ENCODE results near the gene TNFAIP3.

TNFAIP3 gene

DNA sequence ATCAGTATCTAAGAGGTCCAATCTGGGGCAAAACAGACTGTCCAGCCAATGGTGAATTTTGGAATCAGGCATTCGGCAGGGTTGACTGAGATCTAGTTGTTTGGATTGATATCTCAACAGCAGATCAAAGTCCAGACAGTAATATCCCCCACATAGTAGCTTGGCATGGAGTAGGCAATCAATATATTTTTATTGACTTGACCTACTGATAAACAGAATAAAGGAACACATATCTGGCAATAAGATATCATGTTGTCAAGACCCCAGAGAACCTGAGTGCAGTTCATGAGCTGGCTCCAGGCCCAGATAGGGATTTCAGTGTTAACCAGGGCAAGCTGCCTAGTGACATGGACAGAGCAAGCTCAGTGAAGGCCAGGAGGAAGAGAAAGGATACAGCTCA, 34.4 kb downstream of the TNFAIP3 start:
- no peak for DNase-seq (ENCODE audit: low read depth in 3 of 3, low spot score in 1 of 3)

GRCh38 chr6:137902699-137903098, 35.6 kb downstream of the TNFAIP3 start:
- DNase-seq (ENCODE audit: low read depth in 3 of 3, low spot score in 1 of 3): no peak

GRCh38 chr6:137903274-137903932, 36.3 kb downstream of the TNFAIP3 start:
- DNase-seq (ENCODE audit: low read depth in 3 of 3, low spot score in 1 of 3): no peak

DNA sequence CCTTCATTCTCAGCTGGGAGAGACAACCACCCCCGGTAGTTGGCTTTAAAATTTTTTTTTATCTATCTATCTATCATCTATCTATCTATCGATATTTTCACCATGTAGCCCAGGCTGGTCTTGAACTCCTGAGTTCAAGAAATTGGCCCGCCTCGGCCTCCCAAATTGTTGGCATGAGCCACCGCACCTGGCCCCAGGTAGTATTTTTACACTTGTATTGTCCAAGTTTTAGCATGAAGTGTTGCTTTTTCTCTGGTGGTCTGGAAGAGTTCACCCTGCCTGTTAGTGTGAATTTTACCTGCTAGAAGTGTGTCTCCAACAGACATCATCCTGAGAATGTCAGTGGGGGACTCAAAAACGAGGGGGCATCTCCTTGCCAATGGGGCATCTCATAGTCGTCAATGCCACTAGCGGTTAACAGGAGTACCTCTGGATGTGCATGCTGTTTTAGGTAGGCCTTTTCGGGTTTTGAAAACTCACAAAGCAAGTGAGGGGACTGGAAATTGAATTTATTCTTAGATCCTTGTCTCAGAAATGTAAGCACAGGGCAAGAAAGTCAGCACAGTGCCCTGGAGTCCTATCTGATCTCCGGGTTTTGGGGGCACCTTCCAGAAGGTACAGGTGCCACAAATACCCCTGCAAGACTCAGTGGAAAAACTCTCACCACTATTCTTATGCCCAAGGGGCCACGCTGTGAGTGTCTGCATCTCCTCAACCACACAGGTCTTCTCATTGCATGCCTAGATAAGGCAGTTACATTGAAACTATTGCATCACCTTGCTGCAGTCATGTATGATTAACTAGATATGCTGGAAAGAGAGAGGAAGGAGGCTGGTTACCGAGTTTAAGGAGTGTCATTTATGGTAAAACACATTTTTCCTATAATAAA, 37.1 kb downstream of the TNFAIP3 start:
- DNase-seq (ENCODE audit: low read depth in 3 of 3, low spot score in 1 of 3): peak in 1 of 3 donors; percentile 15

GRCh38 chr6:137904822-137905617, 38.0 kb downstream of the TNFAIP3 start:
- DNase-seq (ENCODE audit: low read depth in 3 of 3, low spot score in 1 of 3): peak in 2 of 3 donors; percentile 33 to 71

DNA sequence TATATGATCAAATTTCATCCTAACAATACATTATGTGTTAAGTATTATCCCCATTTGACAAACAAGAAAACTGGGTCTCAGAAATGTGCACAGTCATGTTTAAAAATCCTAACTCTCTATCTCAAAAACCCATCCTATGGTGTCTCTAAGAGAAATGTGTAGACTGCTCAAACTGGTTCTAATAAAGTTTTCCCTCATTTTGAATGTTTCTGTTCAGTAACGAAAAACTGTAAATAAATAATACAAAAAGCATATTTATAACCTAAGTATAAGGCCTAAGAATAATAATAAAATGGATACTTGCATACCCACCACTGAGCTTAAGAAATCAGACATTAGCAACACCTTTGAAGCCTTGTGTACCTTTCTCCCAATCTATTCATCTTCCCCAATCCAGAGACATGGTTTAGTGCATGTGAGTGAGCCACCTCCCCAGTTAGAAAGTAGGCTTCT, 39.0 kb downstream of the TNFAIP3 start:
- DNase-seq (ENCODE audit: low read depth in 3 of 3, low spot score in 1 of 3): no peak

DNA sequence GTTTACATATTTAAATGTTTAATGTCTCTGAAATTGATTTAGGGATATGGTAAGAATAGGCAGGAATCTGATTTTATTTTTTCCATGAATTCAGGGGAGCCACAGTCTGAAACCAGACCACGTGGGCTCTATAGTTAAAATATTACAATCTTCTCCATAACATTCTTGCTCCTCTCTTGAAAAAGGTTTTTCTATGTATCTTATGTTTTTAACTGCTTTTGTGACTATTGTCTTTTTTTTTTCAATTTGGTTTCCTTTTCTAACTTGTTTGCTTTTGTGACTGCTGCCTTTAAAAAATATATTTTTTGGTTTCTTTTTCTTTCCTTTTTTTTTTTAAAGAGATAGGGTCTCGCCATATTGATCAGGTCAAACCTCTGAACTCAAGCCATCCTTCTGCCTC, 40.1 kb downstream of the TNFAIP3 start:
- DNase-seq (ENCODE audit: low read depth in 3 of 3, low spot score in 1 of 3): no peak

GRCh38 chr6:137909533-137909932, 42.5 kb downstream of the TNFAIP3 start:
- DNase-seq (ENCODE audit: low read depth in 3 of 3, low spot score in 1 of 3): no peak

DNA sequence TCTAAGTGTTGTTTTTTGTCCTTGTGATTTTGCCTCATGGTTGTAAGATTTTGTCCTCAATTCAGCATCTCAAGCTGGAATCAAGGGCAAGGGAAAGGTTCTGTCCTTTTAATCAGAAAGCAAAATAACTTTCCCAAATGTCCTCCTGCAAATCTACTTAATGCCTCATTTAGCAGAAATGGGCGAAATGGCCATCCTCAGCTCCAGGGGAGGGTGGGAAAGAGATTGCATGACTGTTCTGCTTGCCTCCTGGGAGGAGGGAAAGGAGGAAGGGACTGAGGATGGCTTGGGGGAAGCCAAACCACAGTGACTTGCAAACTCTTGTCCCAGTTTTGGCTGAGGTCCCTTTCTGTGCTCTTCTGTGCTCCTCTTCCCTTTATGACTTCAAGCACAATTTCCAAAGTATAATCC, 43.4 kb downstream of the TNFAIP3 start:
- no peak for DNase-seq (ENCODE audit: low read depth in 3 of 3, low spot score in 1 of 3)

DNA sequence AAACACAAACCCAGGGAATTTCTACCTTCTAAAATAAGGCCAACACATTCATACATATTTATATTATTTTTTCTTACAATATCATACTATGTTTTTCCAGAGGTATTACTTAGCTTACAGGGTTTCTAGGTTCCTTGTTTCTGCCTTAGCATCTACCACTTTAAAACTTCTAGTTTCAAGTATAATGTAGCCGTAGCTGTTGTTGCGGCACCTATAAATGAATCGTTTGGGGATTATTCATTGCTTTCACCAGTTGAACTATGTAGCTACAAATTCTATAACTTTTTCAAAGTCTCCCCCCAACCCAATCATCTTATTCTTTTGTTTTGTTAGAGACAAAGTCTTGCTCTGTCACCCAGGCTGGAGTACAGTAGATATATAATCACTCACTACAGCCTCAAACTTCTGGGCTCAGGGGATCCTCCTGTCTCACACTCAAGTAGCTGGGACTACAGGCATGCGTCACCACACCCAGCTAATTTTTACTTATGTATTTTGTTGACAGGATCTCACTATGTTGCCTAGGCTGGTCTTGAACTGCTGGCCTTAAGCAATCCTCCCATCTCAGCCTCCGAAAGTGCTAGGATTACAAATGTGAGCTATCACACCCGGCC, 43.9 kb downstream of the TNFAIP3 start:
- DNase-seq (ENCODE audit: low read depth in 3 of 3, low spot score in 1 of 3): no peak

DNA sequence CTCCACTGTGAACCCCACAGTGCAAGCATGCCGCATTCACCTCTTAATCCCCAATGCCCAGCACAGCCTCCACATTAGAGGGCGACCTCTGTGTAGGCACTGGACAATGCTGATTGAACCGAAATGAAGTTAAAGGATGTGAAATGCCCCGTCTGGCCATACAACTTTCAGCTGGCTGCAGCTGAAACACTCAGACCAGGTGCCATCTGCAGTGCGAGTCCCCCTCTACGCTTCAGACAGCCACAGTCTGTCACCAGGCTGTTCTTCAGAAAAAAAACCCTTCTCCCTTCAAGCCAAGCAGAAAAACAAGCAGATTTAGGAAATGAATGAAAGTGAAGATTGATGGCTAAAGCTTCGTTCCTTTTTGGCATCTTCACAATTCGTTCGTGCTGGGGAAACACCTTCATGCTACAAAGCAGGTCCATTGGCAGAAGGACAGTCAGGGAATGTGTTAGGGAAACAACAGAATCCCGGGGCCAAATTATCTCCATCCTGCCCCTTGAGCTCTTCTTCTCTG, 44.7 kb downstream of the TNFAIP3 start:
- no peak for DNase-seq (ENCODE audit: low read depth in 3 of 3, low spot score in 1 of 3)

GRCh38 chr6:137912813-137913212, 45.8 kb downstream of the TNFAIP3 start:
- DNase-seq (ENCODE audit: low read depth in 3 of 3, low spot score in 1 of 3): no peak

GRCh38 chr6:137913434-137913833, 46.4 kb downstream of the TNFAIP3 start:
- DNase-seq (ENCODE audit: low read depth in 3 of 3, low spot score in 1 of 3): no peak

- no peak for DNase-seq (ENCODE audit: low read depth in 3 of 3, low spot score in 1 of 3)
These were observed 47.0 kb downstream of the TNFAIP3 start for GRCh38 chr6:137913996-137914529.

DNA sequence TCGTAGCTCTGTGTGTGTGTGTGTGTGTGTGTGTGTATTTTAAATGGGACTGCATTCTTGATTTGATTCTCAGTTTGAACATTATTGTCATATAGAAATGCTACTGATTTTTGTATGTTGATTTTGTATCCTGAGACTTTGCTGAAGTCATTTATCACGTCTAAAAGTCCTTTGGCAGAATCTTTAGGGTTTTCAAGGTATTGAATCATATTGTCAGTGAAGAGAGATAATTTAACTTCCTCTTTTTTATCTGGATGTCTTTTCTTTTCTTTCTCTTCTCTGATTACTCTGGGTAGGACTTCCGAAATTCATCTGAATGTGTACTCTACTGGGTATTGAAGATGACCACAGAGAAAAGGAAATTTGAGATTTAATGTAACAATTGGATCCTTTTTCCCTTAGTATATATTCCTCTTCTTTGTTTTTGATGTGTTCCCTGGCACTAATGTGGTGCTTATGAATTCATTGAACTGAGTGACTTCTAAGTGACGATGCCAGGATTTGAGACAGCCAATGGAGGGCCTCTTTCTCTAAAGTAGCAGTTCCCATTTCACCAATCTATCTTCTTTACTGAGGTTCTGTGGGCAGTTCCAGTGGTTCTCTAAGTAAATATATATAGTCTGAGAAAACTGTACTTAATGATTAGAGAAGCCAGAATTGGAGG, 47.6 kb downstream of the TNFAIP3 start:
- DNase-seq (ENCODE audit: low read depth in 3 of 3, low spot score in 1 of 3): no peak

GRCh38 chr6:137915790-137916189, 48.7 kb downstream of the TNFAIP3 start:
- no peak for DNase-seq (ENCODE audit: low read depth in 3 of 3, low spot score in 1 of 3)

DNA sequence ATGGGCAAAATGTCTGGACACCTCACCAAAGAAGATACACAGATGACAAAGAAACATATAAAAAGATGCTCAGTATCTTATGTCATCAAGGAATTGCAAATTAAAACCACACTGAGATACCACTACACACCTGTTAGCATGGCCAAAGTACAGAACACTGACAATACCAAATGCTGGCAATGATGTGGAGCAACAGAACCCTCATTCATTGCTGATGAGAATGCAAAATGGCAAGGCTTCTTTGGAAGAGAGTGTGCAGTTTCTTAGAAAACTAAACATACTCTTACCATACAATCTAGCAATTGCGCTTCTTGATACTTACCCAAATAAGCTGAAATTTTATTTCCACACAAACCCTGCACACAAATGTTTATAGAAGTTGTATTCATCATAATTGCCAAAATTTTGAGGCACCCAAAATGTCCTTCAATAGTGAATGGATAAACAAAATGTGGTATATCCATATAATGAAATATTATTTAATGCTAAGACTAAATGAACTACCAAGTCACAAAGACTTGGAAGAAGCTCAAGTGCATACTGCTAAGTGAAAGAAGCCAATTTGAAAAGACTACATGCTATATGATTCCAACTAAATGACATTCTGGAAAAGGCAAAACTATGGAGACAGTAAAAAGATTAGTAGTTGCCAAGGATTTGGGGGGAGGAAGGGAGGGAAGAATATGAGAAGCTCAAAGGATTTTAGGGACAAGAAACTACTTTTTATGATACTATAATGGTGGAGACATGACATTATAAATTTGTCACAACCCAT, 50.7 kb downstream of the TNFAIP3 start:
- no peak for DNase-seq (ENCODE audit: low read depth in 3 of 3, low spot score in 1 of 3)

DNA sequence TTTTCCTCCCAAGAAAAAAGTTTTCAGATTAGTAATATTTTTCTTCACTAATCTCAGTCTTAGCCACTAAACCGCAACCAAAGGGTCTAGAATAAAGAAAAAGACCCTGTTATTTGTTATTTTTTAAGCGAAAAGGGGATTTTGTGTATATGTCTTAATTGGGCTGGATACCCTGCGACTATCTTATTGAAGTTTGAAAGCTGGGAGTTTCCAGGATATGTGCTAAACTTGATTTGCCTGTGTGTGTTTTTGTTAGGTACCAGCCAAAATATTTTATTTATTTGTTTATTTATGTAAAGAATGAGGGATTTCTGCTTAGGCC, 52.4 kb downstream of the TNFAIP3 start:
- no peak for DNase-seq (ENCODE audit: low read depth in 3 of 3, low spot score in 1 of 3)
